GM19025 (cell line): ENCODE results near the gene DOCK10.
A peak's percentile ranks its signal among the peaks of the same experiment; 100 is the strongest.
"Not testable (repeated sequence)": the region's sequence is repeated elsewhere in the genome, so short reads cannot be mapped to it uniquely, and the experiment has no call there.

Experiments used
- ATAC-seq: cut with Tn5 transposase; IDR thresholded peaks from one replicate; pipeline ENCODE4 v1.9.1; 2021; ENCODE audit warnings: mild to moderate bottlenecking, low read depth, moderate library complexity; ENCODE audit not compliant: unreplicated experiment

The DOCK10 gene

GRCh38 chr2:224951723-224952481 lies 90.4 kb downstream of the DOCK10 start:
- ATAC-seq = no peak

- ATAC-seq = no peak
These were observed 93.4 kb downstream of the DOCK10 start for GRCh38 chr2:224948859-224949258.

- no peak for ATAC-seq
These were observed 94.3 kb downstream of the DOCK10 start for GRCh38 chr2:224948005-224948404.

GRCh38 chr2:224947566-224947965 lies 94.7 kb downstream of the DOCK10 start:
- no peak for ATAC-seq

GRCh38 chr2:224946895-224947294 lies 95.4 kb downstream of the DOCK10 start:
- ATAC-seq = peak; percentile 70

GRCh38 chr2:224944707-224945547 lies 97.3 kb downstream of the DOCK10 start:
- ATAC-seq = no peak

- not testable (repeated sequence) for ATAC-seq
These were observed 98.6 kb downstream of the DOCK10 start for GRCh38 chr2:224943601-224944041.

GRCh38 chr2:224941960-224942359 lies 100.3 kb downstream of the DOCK10 start:
- ATAC-seq = no peak

GRCh38 chr2:224940618-224941017 lies 101.7 kb downstream of the DOCK10 start:
- ATAC-seq = no peak

GRCh38 chr2:224938651-224939182 lies 103.6 kb downstream of the DOCK10 start:
- ATAC-seq = peak; percentile 32

- ATAC-seq = peak; percentile 83
These were observed 104.4 kb downstream of the DOCK10 start for GRCh38 chr2:224937887-224938286.

- no peak for ATAC-seq
These were observed 107.6 kb downstream of the DOCK10 start for GRCh38 chr2:224934526-224935188.

- ATAC-seq = no peak
These were observed 108.8 kb downstream of the DOCK10 start for GRCh38 chr2:224933431-224933830.

GRCh38 chr2:224932522-224932921 lies 109.7 kb downstream of the DOCK10 start:
- no peak for ATAC-seq

GRCh38 chr2:224931956-224932355 lies 110.3 kb downstream of the DOCK10 start:
- ATAC-seq = no peak

GRCh38 chr2:224930990-224931389 lies 111.3 kb downstream of the DOCK10 start:
- no peak for ATAC-seq

- ATAC-seq = no peak
These were observed 112.1 kb downstream of the DOCK10 start for GRCh38 chr2:224930124-224930523.

GRCh38 chr2:224929512-224929911 lies 112.8 kb downstream of the DOCK10 start:
- ATAC-seq = no peak

- no peak for ATAC-seq
These were observed 114.6 kb downstream of the DOCK10 start for GRCh38 chr2:224927646-224928173.

- ATAC-seq = no peak
These were observed 115.3 kb downstream of the DOCK10 start for GRCh38 chr2:224927011-224927410.

- ATAC-seq = peak; percentile 18
These were observed 116.5 kb downstream of the DOCK10 start for GRCh38 chr2:224925810-224926100.
